ENCODE results near the gene ZNF804A.

GRCh38 chr2:184760931-184761330 is 162.6 kb downstream of the ZNF804A start:
- no peak for TF ChIP-seq CTCF (IDR thresholded peaks at IDR 0.05)
- TF ChIP-seq POLR2A (IDR thresholded peaks at IDR 0.05) = no peak

Data from esophagus squamous epithelium (tissue), 4 donors.